Measurements from ENCODE around the gene KRT222.

Gene KRT222

DNA sequence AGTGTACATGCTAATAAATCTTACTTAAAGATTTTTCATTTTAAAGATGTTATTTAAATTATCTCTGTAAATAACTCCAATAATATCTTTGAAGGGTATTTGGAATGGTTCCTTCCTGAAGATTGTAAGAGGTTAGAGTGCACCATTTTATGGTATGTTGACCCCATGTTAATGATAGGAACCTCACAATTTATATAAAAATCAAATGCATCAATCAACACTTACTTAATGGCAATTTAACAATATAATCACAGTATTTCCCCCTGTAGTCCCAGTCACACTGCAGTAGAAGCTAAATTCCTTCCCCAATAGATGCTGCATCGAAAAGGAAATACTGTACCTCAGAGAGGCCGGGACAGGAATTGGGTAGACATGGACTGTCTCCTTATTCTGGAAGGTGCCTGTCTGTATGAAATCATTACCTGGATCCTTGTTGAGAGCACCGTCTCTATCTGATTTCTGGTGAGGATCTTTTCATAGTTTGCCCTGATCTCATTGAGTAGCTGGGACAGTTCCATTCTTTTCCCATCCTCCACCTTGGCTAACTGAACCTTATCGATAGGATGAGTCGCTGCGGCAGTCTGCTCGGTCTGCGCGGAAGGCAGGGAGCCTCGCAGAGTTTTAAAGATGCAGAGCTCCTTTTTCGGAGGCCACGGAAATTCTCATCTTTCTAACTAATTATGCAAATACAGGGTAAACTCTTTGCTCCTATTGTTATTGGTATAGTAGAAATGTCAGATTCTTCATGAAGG lies at the start of gene KRT222:
Gene KRT222 (minus strand): TSS at position 596 of the 752 bp plus-strand sequence. CDS start 78 bp downstream, at position 518.
- TF ChIP-seq, protein P1, sequence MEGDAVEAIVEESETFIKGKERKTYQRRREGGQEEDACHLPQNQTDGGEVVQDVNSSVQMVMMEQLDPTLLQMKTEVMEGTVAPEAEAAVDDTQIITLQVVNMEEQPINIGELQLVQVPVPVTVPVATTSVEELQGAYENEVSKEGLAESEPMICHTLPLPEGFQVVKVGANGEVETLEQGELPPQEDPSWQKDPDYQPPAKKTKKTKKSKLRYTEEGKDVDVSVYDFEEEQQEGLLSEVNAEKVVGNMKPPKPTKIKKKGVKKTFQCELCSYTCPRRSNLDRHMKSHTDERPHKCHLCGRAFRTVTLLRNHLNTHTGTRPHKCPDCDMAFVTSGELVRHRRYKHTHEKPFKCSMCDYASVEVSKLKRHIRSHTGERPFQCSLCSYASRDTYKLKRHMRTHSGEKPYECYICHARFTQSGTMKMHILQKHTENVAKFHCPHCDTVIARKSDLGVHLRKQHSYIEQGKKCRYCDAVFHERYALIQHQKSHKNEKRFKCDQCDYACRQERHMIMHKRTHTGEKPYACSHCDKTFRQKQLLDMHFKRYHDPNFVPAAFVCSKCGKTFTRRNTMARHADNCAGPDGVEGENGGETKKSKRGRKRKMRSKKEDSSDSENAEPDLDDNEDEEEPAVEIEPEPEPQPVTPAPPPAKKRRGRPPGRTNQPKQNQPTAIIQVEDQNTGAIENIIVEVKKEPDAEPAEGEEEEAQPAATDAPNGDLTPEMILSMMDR (IDR thresholded peaks at IDR 0.05; ENCODE audit: low read depth, low read length, missing control alignments), result no peak
- DNase-seq (ENCODE audit: low read depth), result no peak
- H3K4me3 ChIP-seq (ENCODE audit: low read depth, low read length), result no peak within 1 kb of the TSS

DNA sequence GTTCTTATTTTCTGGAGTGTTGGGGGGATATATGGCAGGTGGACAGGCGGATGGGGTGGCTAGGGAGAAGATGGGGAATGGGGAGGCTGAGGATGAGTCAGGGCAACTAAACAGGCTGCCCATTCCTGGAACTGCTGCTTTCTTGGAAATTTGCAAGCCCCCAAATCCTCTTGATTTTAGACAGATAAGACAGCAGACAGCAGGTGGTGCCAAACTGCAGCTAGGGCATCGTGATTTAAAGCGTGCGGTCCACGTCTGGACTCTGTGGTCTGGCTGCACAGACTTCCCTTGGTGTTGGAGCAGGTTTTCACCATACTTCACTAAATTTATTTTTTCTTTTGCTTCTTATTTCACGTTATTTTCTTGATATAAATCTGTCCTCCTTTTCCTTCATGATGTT lies 49.5 kb upstream of the KRT222 start:
- TF ChIP-seq, protein P1 (IDR thresholded peaks at IDR 0.05; ENCODE audit: low read depth, low read length, missing control alignments), result peak; percentile 4
- no peak for DNase-seq (ENCODE audit: low read depth)
- H3K4me3 ChIP-seq (ENCODE audit: low read depth, low read length), result no peak overlapping the region

DNA sequence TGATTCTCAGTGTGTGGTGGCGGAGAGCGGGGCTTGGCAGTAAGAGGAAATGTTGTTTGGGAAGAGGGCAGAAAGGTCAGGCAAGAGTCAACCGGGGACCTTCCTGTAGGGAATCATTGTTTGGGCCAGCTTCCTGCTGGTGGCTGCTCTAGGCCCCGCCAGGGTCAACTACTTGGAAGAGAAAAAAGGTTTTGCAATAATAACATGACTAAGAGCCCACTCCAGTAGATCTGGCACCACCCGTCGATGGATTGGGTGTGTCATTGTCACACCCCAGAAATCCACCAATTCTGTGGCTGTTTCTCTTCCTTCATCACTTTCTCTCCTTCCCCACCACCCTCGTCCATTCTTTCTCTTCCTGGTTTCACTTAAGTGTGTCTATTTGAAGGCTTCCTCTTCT lies 42.8 kb upstream of the KRT222 start:
- DNase-seq (ENCODE audit: low read depth), result no peak
- H3K4me3 ChIP-seq (ENCODE audit: low read depth, low read length), result no peak overlapping the region
- TF ChIP-seq, protein P1 (IDR thresholded peaks at IDR 0.05; ENCODE audit: low read depth, low read length, missing control alignments), result no peak

DNA sequence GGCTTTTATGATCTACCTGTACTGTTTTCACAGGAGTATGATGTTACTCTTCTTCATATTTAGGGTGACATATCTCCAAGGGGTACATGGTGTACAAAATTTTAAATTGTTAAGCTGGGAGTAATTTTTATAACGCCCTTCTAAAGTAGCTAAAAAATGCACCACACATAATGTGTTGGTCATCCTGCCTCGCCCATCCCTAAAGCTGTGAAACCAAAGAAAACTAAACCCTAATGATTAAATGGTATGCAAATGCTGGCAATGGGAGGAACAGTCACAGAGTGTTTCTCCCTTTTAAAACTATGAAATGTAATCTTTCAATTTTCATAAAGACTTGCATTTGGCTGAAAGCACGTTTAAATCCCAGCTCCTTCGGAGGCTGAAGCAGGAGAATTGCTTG lies 40.6 kb upstream of the KRT222 start:
- TF ChIP-seq, protein P1 (IDR thresholded peaks at IDR 0.05; ENCODE audit: low read depth, low read length, missing control alignments), result no peak
- no peak overlapping the region for H3K4me3 ChIP-seq (ENCODE audit: low read depth, low read length)
- no peak for DNase-seq (ENCODE audit: low read depth)

DNA sequence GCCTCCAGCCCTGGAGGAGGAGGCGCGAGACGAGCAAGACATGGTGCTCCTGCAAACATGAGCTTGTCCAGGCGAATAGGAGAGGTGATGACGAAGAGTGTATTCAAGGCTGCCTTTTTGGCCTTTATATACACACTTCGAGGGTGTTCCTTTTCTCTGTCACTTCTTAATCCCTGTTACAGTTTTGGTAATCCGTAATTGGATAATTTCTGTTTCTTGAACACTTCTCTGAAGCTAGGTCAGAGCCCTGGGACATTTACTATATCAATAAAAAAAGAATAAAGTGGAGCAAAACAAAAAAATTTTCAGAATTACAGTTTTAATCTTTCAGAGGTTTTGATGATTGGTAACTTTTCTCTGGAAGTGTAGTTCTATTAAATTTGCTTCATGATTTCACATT lies 38.7 kb upstream of the KRT222 start, which contains the start of gene KRT24:
Gene KRT24 (minus strand): TSS at position 101 of the 400 bp plus-strand sequence. CDS start 59 bp downstream, at position 42.
- TF ChIP-seq, protein P1 (IDR thresholded peaks at IDR 0.05; ENCODE audit: low read depth, low read length, missing control alignments), result no peak
- no peak within 1 kb of the TSS for H3K4me3 ChIP-seq (ENCODE audit: low read depth, low read length)
- DNase-seq (ENCODE audit: low read depth), result no peak

DNA sequence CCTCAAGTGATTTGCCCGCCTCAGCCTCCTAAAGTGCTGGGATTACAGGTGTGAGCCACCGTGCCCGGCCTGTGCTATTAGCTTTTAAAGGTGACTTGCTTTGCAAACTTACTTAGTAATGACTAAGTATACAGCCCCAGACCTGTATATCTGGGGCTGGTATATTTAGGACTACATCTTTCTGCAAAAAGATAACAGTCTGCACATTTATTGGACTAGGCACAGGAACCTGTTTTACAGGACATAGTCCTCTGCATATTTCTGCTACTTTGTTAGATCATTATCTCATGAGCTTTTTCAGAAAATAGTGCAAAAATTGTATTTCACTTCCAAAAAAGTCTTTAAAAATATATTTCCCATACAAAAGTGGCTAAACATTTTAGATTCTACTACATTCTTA lies 37.3 kb upstream of the KRT222 start:
- TF ChIP-seq, protein P1 (IDR thresholded peaks at IDR 0.05; ENCODE audit: low read depth, low read length, missing control alignments), result no peak
- DNase-seq (ENCODE audit: low read depth), result no peak
- H3K4me3 ChIP-seq (ENCODE audit: low read depth, low read length), result no peak overlapping the region

DNA sequence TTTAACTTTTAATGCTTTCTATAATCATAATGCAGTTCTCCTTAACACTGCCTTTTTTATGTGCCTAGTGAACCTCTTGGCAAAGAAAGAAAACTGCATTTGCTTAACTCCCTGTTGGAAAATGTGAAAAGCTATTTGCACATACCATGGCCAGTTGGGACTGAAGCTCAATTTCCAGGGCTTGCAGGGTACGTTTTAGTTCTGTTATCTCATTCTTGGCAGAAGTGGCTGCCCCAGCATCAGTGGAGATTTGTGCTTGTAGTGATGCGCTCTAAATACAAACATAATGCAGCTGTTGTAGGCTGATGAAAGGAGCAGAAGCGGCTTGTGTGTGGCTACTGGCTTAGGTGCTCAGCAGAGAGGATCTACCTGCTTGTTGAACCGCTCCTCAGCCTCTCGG lies 34.9 kb upstream of the KRT222 start:
- TF ChIP-seq, protein P1 (IDR thresholded peaks at IDR 0.05; ENCODE audit: low read depth, low read length, missing control alignments), result no peak
- DNase-seq (ENCODE audit: low read depth), result no peak
- no peak overlapping the region for H3K4me3 ChIP-seq (ENCODE audit: low read depth, low read length)

Measured in GM12864 (cell line).